HG02763 (cell line): ENCODE measurements around the gene REXO4.

Source experiments
- ATAC-seq: cut with Tn5 transposase; IDR thresholded peaks from one replicate; pipeline ENCODE4 v1.9.1; 2021; ENCODE audit warnings: mild to moderate bottlenecking, moderate library complexity; ENCODE audit not compliant: unreplicated experiment

REXO4 gene

GRCh38 chr9:133370685-133371084, 47.1 kb downstream of the REXO4 start:
- ATAC-seq: no peak

- ATAC-seq: no peak
These were observed 47.9 kb downstream of the REXO4 start for GRCh38 chr9:133369933-133370332.

GRCh38 chr9:133369422-133369821, 48.4 kb downstream of the REXO4 start:
- ATAC-seq: no peak

- ATAC-seq: no peak
These were observed 49.4 kb downstream of the REXO4 start for GRCh38 chr9:133368249-133368881.

- no peak for ATAC-seq
These were observed 50.0 kb downstream of the REXO4 start for GRCh38 chr9:133367778-133368177.

- no peak for ATAC-seq
These were observed 50.6 kb downstream of the REXO4 start for GRCh38 chr9:133367221-133367620.

- ATAC-seq: no peak
These were observed 51.4 kb downstream of the REXO4 start for GRCh38 chr9:133366435-133366834.

GRCh38 chr9:133362359-133363044, 55.3 kb downstream of the REXO4 start:
- no peak for ATAC-seq

- no peak for ATAC-seq
These were observed 56.2 kb downstream of the REXO4 start for GRCh38 chr9:133361507-133362092.

- no peak for ATAC-seq
These were observed 57.1 kb downstream of the REXO4 start for GRCh38 chr9:133360400-133361393.

GRCh38 chr9:133359399-133360175, 58.2 kb downstream of the REXO4 start:
- no peak for ATAC-seq

GRCh38 chr9:133357656-133358055, 60.2 kb downstream of the REXO4 start:
- no peak for ATAC-seq

- ATAC-seq: peak; percentile 57
These were observed 61.3 kb downstream of the REXO4 start, which contains the start of the genes SURF1 and SURF2 for GRCh38 chr9:133356391-133357091. SURF1 (minus strand) TSS chr9:133356487; CDS start chr9:133356453, 34 bp downstream. SURF2 (plus strand) TSS chr9:133356550; CDS start chr9:133356593, 43 bp downstream.
